Measurements from ENCODE around the gene DNASE2B.

The DNASE2B gene

DNA sequence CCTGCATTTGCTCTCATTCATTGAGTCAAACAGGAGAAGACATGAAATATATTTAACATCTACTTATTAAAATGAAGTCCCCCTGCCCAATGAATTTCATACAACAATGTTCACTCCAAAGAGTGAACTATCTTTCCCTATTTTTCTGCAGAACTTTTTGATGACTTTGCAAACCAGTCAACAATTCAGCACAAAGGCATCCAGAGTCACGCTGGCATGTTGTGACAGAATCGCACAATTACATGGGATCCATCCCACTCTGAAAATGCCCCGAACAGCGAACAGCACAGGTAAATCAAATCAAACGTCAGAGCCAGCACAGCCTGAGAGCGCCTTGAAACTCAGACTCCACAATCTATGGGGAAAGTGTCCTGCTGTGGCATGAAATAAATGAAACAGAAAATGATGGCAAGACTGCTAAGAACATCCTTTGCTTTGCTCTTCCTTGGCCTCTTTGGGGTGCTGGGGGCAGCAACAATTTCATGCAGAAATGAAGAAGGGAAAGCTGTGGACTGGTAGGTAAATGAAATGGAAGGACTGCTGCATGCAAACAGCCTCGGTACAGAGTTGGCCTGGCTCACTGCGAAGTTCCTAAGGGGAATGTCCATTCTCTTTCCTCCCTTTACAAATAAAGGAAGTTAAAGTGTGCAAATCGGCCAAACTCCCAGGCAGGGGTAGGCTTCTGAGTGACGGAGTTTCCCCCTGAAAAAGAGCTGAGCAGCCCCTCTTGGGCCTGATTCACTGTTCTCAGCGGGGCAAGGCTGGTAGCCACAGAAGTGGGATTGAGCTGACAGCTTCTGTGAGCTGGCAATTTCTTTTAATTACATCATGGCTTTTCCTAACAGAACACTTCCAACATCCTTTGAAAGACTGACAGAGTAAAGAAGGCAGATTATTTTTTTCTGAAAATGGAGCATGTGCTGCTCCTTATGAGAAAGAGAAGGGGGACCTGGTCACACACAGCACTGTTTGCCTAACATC is at the start of gene DNASE2B:
TSS of gene DNASE2B (plus strand) at position 310 of the 981 bp plus-strand sequence. CDS start at position 391, 81 bp downstream.
- no peak for DNase-seq (ENCODE audit: low read depth)
- TF ChIP-seq CTCF (IDR thresholded peaks at IDR 0.05; ENCODE audit: control insufficient read depth, extremely low read depth, insufficient read depth) = no peak
- H3K4me3 ChIP-seq (ENCODE audit: low read depth, low read length) = no peak within 1 kb of the TSS

DNA sequence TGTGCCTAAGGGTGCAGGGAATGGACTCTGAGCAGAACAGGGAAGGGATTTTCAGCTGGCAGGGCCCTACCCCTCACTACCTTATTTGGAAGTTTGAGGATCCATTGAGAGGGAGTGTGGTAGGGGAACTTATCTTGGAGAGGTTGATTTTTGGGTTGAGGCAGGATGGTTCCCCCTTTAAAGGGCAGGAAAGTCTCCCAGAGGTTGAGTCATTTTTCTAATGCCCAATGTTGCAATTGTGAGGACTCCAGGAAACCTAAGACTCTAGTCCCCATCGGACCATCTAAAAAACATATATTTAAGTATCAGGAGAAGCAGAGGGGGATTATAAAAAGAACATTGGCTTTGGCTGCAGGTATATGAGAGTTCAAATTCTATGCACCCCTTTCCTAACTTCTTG is 49.5 kb upstream of the DNASE2B start:
- H3K4me3 ChIP-seq (ENCODE audit: low read depth, low read length) = no peak overlapping the region
- DNase-seq (ENCODE audit: low read depth) = no peak
- TF ChIP-seq CTCF (IDR thresholded peaks at IDR 0.05; ENCODE audit: control insufficient read depth, extremely low read depth, insufficient read depth) = no peak

GRCh38 chr1:84350104-84350503 is 48.2 kb upstream of the DNASE2B start:
- H3K4me3 ChIP-seq (ENCODE audit: low read depth, low read length) = no peak overlapping the region
- no peak for TF ChIP-seq CTCF (IDR thresholded peaks at IDR 0.05; ENCODE audit: control insufficient read depth, extremely low read depth, insufficient read depth)
- DNase-seq (ENCODE audit: low read depth) = peak; percentile 18

DNA sequence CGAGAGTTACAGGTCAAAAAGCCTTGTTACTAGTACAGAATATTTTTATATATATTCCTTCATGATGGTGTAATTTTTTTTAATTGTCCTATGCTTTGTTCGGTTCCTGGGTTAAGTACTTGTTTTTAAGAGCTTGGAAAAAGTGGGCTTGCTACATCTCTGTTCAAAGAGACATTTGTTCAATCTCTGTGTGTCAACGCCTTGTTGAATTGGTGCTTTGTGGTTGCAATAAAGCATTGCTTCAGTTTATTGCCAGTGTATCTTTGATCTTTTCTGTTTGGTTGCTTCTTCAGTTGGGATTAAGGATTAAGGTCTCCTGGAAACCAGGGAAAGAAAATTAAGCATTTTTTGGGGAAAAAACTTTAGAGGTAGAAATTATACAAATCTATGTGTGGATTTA is 47.7 kb upstream of the DNASE2B start:
- no peak for DNase-seq (ENCODE audit: low read depth)
- no peak for TF ChIP-seq CTCF (IDR thresholded peaks at IDR 0.05; ENCODE audit: control insufficient read depth, extremely low read depth, insufficient read depth)
- no peak overlapping the region for H3K4me3 ChIP-seq (ENCODE audit: low read depth, low read length)

DNA sequence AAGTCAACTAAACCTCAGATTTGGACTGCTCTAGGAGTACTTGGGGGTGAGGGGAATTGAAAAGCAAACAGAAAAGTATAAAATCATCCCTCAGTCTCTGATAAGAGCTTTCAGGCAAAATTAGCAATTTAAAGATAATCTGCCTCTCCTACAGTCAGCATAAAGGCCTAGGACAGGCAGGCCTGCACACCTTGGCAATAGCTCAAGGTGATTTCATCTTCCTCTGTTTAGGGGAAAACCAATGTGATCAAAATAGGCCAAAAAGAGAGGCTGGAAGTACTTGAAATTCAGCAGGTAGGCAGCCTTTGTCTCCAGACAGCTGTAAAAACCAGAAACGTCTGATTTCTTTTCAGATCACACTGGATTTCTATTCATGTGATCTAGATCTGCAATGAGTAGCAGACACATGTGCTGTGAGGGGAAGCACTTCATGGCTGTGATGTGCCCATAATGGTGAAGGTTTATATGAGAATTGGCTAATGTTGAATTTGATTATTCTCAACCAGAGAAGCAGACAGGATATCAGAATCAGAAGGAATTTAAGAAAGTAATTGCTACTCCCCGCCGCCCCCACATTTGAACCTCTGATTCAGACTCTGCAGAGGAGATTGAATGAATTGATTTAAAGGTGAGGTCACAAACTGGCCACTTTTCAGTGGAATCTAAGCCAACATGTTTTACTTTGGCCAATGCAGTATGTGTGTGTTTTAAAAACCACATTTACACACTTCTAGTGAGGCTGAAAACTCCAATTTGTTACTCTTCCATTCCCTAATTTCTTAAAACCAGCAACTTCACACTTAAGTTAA is 45.8 kb upstream of the DNASE2B start:
- no peak for TF ChIP-seq CTCF (IDR thresholded peaks at IDR 0.05; ENCODE audit: control insufficient read depth, extremely low read depth, insufficient read depth)
- H3K4me3 ChIP-seq (ENCODE audit: low read depth, low read length) = no peak overlapping the region
- DNase-seq (ENCODE audit: low read depth) = no peak

DNA sequence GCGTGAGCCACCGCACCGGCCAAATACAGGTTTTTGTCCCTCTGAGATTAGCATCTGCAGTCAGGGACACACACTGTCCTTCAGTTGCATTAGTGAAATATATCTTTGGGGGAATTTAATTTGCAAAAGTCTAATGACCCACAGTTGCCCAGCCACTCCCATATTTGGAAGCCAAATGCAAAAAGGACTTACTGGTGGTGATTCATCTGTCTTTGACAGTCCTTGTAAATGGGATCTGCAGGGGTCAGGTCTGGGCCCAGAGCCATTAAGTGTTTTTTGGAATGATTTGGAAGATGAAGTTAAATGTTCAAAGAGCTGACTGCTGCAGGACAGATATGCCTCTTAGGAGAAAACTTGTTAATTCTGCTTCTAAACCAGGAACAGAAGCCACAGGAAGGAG is 44.6 kb upstream of the DNASE2B start:
- TF ChIP-seq CTCF (IDR thresholded peaks at IDR 0.05; ENCODE audit: control insufficient read depth, extremely low read depth, insufficient read depth) = no peak
- DNase-seq (ENCODE audit: low read depth) = no peak
- H3K4me3 ChIP-seq (ENCODE audit: low read depth, low read length) = no peak overlapping the region

Measured in LNCaP clone FGC (cell line).